ENCODE measurements around the gene CES1. TPM values are rescaled to one million over a fixed set of nuclear protein-coding genes. Genes with fewer than 3 reads are reported as not detected.
"Not testable (repeated sequence)": the region's sequence is repeated elsewhere in the genome, so short reads cannot be mapped to it uniquely, and the experiment has no call there.

The CES1 gene
- 0.43 TPM for polyA plus RNA-seq

DNA sequence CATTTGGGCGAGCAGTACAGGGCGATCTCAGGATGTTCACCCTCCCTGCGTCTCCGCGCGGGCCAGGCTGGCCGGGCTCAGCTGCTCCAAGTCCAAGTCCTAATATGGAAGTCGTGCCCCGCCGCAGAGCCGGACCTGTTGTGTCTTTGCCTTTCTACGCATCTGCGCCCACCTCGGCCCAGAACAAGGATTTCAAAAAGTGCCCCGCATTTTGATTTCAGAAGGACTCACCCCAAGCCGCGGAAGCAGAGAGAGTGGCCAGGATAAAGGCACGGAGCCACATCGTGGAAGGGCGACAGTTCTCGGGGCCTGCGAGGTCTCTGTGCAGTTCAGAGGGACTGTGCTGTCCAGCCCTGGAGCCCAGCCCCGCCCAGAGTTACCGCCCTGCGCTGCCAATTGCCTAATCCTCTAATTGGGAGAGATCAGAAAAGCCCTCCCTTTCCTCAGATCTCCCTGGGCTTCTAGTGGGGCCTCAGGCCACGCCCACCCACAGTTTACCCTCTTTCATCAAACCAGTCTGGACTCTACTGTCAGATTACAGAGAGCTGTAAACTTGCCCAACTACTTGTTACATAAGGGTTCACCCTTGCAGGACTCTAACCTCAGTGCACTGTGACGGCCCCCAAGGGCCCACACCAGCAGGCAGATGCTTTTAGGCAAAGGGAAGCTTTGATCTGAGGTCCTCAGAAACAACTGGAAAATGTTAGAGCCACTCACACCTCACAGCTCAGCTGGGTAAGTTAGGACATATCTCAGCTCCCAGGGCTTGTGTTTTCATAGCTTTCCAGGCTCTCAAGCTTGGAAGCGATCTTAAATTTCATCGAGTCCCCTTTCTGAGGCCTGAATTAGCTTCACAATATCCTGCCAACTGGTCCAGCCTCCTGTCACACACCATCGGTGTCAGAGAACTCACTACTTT, at the start of gene CES1:
Gene CES1, minus strand, starts transcription at position 324 of the 919 bp plus-strand sequence. Its CDS starts 41 bp downstream, at position 283.
- no peak within 1 kb of the TSS for H3K4me3 Mint-ChIP-seq
- H3K9me3 Mint-ChIP-seq, result peaks cover 0 to 3% (median 0%) of the 10 kb centered on the region in 3 donors
- H3K27me3 Mint-ChIP-seq, result peaks cover 1% of the 10 kb centered on the region
- peaks cover 0 to 3% (median 3%) of the 10 kb centered on the region in 3 donors for H3K4me1 Mint-ChIP-seq
- H3K27ac Mint-ChIP-seq, result no peak within 1 kb of the TSS
- peaks cover 1% of the 10 kb centered on the region for H3K36me3 Mint-ChIP-seq

DNA sequence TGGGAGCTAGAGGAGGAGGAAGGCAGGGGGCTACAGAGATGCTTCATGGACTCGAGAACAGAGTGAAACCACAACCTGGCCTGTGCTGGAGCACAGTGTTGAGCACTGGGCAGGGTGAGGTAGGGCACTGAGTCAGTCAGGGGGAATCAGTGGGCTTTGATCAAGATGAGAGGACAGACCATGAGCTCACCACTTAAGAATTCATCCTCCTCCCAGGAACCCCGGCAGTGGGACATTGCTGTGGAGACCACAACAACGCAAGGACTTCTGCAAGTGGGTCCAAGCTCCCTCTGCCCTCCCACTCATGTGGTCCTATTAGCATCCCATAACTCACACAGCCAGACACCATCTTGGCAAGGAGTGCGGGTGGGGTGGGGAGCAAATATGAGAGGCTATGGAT, 44.0 kb upstream of the CES1 start:
- no peak overlapping the region for H3K27ac Mint-ChIP-seq
- H3K4me1 Mint-ChIP-seq, result peaks cover 0 to 3% (median 0%) of the 10 kb centered on the region in 3 donors
- H3K27me3 Mint-ChIP-seq, result peaks cover 9% of the 10 kb centered on the region
- H3K9me3 Mint-ChIP-seq, result peaks cover 0 to 2% (median 0%) of the 10 kb centered on the region in 3 donors
- H3K36me3 Mint-ChIP-seq, result no peaks in the 10 kb centered on the region
- H3K4me3 Mint-ChIP-seq, result no peak overlapping the region

DNA sequence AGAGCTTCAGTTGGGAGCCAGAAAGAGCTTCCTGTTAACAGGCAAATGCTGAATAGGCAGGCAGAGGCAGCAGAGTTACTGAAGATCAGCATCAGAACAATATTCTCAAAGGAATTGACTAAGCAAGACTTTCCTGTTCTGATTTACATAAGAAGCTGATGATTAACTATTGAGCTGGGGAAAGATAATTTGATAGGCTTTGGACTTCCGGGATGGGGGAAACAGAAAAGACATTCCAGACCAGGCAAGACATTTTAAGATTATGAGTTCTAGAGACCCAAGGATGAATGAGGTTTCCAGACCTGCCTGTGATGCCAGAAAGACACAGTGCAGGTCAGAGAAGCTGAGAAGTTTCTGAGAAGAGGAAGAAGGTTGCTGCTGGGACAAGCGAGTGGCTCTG, 42.4 kb upstream of the CES1 start, which contains the start of gene CES5A:
Gene CES5A, minus strand, starts transcription at position 101 of the 400 bp plus-strand sequence. CDS start 152 bp downstream, outside the sequence.
- Mint-ChIP-seq H3K4me1 (peaks cover 0 to 3% (median 0%) of the 10 kb centered on the region in 3 donors), H3K4me3 (no peak within 1 kb of the TSS), H3K36me3 (no peaks in the 10 kb centered on the region), H3K27me3 (peaks cover 9% of the 10 kb centered on the region), H3K9me3 (peaks cover 0 to 2% (median 0%) of the 10 kb centered on the region in 3 donors), H3K27ac (no peak within 1 kb of the TSS)

DNA sequence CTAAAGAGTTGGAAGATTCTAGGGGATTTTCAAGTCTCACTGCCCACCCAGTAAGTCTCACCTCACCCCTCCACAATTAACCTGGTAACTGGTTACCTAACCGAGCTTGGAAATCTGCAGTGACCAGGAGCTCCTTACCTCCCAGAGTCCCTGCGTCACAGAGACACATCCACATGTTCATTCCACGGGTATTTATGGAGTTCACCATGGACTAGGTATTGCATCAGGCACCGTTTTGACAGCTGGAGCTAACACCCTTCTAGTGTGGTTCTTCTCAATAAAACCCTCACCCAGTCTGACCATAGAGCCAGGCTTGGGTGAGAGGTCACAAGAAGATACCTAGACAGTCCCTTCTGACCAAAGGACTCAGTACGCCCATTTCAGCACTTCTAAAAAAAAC, 40.2 kb upstream of the CES1 start:
- Mint-ChIP-seq H3K27me3 (peaks cover 12% of the 10 kb centered on the region), H3K36me3 (peaks cover 3% of the 10 kb centered on the region), H3K9me3 (peaks cover 0 to 2% (median 0%) of the 10 kb centered on the region in 3 donors), H3K4me3 (no peak overlapping the region), H3K27ac (no peak overlapping the region), H3K4me1 (peaks cover 0 to 3% (median 0%) of the 10 kb centered on the region in 3 donors)

DNA sequence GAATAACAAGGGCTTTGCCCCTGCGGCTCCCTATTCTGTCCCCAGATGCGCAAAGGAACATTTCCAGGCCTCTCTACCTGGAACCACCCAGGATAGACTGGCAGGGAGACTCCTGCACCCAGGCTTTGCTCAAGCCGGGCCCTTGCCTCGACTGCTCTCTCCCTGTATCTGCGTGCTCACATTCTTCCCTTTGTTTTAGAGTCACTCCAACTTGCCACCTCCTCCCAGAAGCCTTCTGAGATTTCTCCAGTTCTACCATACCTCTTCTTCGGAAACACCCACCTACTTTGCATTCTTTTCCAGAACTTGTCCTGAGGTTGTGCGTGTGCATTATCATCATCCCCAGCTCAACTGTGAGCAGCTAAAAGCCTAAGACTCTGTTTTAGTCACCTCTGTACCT, 39.2 kb upstream of the CES1 start:
- Mint-ChIP-seq H3K27me3 (peaks cover 13% of the 10 kb centered on the region), H3K27ac (no peak overlapping the region), H3K4me3 (no peak overlapping the region), H3K4me1 (peaks cover 0 to 3% (median 0%) of the 10 kb centered on the region in 3 donors), H3K36me3 (peaks cover 3% of the 10 kb centered on the region), H3K9me3 (peaks cover 0 to 2% (median 0%) of the 10 kb centered on the region in 3 donors)

DNA sequence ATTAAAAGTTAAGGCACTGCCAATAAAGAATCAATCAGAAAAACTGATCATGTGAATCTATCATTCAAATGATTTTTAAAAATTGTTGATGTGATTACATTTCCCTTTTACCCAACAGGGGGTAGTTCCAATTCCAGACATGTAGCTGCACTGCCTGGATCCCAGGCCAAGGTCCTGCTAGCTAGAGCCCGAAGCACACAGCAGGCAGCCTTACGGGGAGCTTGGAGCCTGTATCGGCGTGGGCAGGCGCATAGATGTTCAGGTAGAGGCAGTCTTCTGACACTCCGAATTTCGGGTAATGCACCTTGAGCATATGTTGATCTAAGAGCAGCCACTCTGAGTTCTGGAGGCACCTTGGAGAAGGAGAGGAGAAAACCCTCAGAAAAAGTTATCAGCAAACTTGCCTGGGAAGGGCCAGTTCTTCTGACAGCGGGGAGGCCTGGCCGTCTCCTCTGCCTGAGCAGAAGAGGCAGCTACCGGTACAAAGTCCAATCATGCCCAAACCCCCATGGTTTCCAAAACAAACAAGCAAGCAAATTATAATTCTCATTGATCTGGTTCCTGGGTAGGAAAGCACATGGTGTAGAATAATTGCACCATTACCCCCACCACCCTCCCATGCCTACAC, 38.6 kb upstream of the CES1 start:
- Mint-ChIP-seq H3K27me3 (peaks cover 13% of the 10 kb centered on the region), H3K27ac (no peak overlapping the region), H3K4me3 (no peak overlapping the region), H3K36me3 (peaks cover 3% of the 10 kb centered on the region), H3K9me3 (peaks cover 0 to 2% (median 0%) of the 10 kb centered on the region in 3 donors), H3K4me1 (peaks cover 0 to 3% (median 0%) of the 10 kb centered on the region in 3 donors)

DNA sequence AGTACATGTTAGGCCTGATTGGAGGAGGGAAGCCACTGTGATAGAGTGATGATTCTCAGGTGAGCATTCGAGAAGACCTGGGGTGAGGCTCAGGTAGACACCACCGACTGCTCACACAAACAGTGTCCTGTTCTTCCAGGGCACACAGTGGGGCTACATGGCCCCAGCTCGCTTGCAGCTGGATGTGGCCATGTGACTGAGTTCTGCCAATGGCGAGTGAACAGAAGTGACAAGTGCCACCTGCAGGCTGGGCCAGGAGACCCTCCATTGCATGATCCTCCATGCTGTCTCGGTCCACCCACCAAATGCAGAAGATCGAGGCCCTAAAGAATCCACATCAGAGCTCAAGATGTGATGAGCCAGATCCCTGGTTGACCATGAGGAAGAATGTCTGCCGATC, 36.1 kb upstream of the CES1 start:
- H3K4me1 Mint-ChIP-seq, result no peaks in the 10 kb centered on the region
- no peak overlapping the region for H3K27ac Mint-ChIP-seq
- H3K9me3 Mint-ChIP-seq, result peaks cover 0 to 2% (median 0%) of the 10 kb centered on the region in 3 donors
- no peak overlapping the region for H3K4me3 Mint-ChIP-seq
- H3K36me3 Mint-ChIP-seq, result peaks cover 3% of the 10 kb centered on the region
- peaks cover 10% of the 10 kb centered on the region for H3K27me3 Mint-ChIP-seq

DNA sequence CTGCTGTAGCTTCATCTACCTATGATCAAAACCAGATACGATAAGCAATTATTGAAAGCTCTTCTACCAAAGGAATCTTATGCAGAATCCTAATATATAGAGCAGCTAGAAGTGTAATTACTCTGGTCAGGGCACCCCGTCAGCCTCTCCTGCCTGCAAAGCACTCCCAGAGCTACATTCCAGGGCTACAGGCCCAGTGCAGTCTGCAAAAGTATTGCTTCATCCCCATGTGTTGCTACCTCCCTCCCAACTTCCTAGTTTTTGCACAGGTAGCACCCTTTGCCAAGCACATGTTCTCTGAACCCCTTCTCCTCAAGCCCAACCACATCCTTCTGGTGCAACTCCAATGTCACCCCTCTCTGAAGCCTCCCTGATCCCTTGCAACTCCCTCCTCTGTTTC, 35.2 kb upstream of the CES1 start:
- Mint-ChIP-seq H3K9me3 (peaks cover 0 to 2% (median 0%) of the 10 kb centered on the region in 3 donors), H3K4me3 (no peak overlapping the region), H3K27me3 (peaks cover 10% of the 10 kb centered on the region), H3K36me3 (peaks cover 3% of the 10 kb centered on the region), H3K4me1 (no peaks in the 10 kb centered on the region), H3K27ac (no peak overlapping the region)

DNA sequence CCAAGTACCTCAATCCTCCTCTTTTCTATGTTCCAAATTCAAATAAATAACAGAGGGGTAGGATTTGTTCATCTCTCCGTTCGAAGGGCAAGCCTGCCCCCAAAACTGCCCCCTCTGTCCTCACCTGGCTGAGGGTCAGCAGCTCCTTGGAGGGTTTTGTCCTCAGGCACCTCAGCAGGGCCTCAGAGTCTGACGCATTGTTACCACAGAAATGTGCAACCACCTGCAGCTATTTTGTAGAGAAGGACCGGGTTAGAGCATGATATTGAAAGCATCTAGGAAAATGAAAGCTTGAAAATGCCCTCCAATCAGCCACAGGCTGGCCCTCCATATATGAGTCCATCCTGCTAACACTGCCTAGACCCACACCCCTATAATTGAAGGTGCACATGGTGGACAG, 28.4 kb upstream of the CES1 start:
- Mint-ChIP-seq H3K27ac (no peak overlapping the region), H3K36me3 (no peaks in the 10 kb centered on the region), H3K9me3 (no peaks in the 10 kb centered on the region), H3K4me1 (no peaks in the 10 kb centered on the region), H3K4me3 (no peak overlapping the region), H3K27me3 (peaks cover 3% of the 10 kb centered on the region)

DNA sequence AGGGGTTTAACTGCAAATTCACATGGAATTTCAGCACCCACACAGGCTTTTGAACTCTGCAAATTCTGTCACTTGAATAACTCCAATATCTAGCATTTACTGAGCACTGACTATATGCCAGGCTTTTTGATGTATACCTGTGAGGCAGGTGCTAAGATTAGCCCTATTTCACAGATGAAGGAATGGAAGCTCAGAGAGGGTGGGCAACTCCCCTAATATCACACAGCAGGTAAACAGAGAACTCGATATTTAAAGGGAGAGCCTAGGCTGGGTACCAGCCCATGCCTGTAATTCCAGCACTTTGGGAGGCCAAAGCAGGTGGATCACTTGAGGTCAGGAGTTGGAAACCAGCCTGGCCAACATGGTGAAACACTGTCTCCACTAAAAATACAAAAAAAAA, 24.8 kb upstream of the CES1 start:
- H3K36me3 Mint-ChIP-seq, H3K27me3 Mint-ChIP-seq, H3K9me3 Mint-ChIP-seq, H3K4me1 Mint-ChIP-seq, H3K27ac Mint-ChIP-seq: not testable (repeated sequence)
- peak overlapping the region in 1 of 4 donors; percentile 30 for H3K4me3 Mint-ChIP-seq

DNA sequence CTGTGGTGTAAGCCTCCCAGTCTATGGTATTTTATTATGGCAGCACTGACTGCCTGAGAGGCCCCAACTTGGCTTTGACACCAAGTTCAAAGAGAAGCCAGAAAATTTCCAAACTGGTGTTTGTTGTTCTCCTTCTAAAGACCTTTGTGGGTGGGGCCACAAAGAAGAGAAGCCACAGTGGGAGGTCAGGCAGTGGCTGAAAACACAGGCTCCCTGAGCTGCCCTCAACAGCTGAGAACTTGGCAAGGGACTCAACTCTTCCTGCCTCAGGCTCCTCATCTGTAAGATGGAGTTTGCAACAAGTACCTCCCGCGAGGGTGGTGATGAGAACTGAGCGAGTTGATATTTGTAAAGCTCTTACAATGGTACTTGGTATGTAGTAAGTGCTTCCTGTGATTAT, 24.1 kb upstream of the CES1 start:
- peaks cover 9% of the 10 kb centered on the region for H3K27me3 Mint-ChIP-seq
- no peak overlapping the region for H3K27ac Mint-ChIP-seq

DNA sequence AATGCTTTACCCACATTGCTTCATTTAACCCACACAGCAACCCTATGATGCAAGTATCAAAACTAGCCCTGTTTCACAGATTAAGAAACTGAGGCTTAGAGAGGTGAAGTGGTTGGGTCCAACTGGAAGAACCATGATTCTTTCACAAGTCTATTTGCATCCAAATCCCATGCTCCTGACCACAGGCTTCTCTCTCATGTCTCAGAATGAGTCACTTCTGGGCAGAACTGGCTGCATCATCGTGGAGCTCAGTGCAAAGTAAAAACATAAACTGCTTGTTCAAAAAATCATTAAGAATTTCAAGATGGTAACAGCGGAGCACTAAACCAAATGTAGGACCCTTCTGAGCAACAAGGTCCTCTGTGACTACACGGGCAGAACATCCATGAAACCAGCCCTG, 20.2 kb upstream of the CES1 start:
- H3K27ac Mint-ChIP-seq, result no peak overlapping the region

More for the DNA sequence above, 24.1 kb upstream of the CES1 start:
- no peaks in the 10 kb centered on the region for H3K36me3 Mint-ChIP-seq
- peaks cover 0 to 2% (median 0%) of the 10 kb centered on the region in 3 donors for H3K9me3 Mint-ChIP-seq
- no peak overlapping the region for H3K4me3 Mint-ChIP-seq
- no peaks in the 10 kb centered on the region for H3K4me1 Mint-ChIP-seq

DNA sequence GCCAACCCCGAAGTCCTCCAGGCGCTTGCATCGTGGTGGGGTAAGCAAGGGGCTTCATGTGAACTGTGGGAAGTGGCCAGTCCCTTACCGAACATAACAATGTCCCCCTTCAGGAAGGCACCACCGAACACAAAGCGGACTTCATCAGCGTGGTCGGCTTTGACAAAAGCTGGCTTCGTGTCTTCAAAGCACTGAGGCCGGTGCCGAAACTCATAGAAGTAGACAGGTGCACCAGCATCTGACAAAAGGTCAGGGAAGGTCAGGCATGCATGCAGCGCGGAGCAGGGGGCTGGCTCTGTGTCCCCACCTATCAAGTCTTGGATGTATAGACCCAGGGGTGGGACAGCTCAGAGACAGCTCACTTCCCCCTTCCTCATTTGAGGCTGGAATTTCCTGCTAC, 16.6 kb upstream of the CES1 start:
- Mint-ChIP-seq H3K9me3 (no peaks in the 10 kb centered on the region), H3K4me3 (no peak overlapping the region), H3K27ac (no peak overlapping the region), H3K27me3 (peaks cover 4% of the 10 kb centered on the region), H3K4me1 (peaks cover 0 to 2% (median 0%) of the 10 kb centered on the region in 3 donors), H3K36me3 (no peaks in the 10 kb centered on the region)

More for the DNA sequence above, 20.2 kb upstream of the CES1 start:
- Mint-ChIP-seq H3K36me3 (no peaks in the 10 kb centered on the region), H3K4me3 (no peak overlapping the region), H3K9me3 (peaks cover 0 to 2% (median 0%) of the 10 kb centered on the region in 3 donors), H3K27me3 (peaks cover 10% of the 10 kb centered on the region), H3K4me1 (no peaks in the 10 kb centered on the region)

DNA sequence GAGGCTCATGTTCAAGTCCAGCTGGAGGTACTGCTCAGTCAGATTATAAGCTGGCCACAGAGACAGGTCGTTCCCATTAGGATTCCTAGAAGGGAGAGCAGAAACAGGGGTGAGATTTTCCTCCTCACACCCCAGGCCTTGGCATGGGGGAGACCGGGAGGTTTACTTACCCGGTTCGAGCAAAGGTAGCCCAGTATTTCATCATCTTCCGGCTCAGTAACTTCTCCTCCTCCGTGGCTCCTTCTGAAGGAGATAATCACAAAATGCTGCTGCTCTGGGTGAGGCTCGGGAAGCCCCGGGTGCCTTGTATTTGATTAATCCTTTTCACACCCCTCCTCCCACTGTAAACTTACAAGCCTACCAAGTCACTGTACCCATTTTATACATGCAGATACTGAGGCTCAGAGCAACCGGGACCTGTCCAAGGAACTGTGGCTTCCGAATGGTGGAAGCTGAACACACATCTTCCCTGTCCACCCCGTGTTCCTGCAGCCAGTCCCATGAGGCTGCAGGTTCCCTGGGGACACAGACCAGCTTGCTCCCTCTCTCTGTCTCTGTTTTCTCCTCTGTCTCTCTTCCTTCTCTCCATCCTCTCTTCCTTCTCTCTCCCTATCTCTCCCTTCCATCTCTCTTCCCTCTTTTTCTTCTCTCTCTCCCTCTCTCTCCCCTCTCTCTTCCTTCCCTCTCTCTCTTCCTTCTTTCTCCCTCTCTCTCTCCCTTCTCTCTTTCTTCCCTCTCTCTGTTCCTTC, 13.9 kb upstream of the CES1 start:
- Mint-ChIP-seq H3K36me3 (no peaks in the 10 kb centered on the region), H3K4me3 (no peak overlapping the region), H3K4me1 (peaks cover 0 to 3% (median 2%) of the 10 kb centered on the region in 3 donors), H3K27ac (no peak overlapping the region), H3K9me3 (no peaks in the 10 kb centered on the region), H3K27me3 (peaks cover 4% of the 10 kb centered on the region)

DNA sequence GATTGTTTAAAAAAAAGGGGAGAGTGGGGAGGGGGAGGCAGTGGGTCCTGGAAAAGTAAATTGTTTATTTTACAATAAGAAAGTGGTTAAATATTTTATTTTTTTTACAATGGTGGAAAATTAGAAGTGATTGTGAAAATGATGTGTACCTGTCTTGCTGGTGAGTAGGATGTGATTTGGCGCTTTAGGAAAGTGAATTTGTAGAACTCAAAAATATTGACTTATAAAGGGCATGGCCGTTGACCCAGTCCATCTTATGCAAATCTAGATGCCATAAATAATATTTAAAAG, 10.2 kb upstream of the CES1 start:
- Mint-ChIP-seq H3K27me3 (peaks cover 5% of the 10 kb centered on the region), H3K9me3 (no peaks in the 10 kb centered on the region), H3K27ac (no peak overlapping the region), H3K4me3 (no peak overlapping the region), H3K4me1 (peaks cover 0 to 3% (median 2%) of the 10 kb centered on the region in 3 donors), H3K36me3 (no peaks in the 10 kb centered on the region)

Data from IgD-negative memory B cell (primary cell).